Renal cortical epithelial cell (primary cell): ENCODE results near the gene TAF4B. TPM values are rescaled to one million over a fixed set of nuclear protein-coding genes. Genes with fewer than 3 reads are reported as not detected.
A peak's percentile ranks its signal among the peaks of the same experiment; 100 is the strongest.
"Not testable (repeated sequence)": the region's sequence is repeated elsewhere in the genome, so short reads cannot be mapped to it uniquely, and the experiment has no call there.

Experiments
- DNase-seq: peaks from one replicate; pipeline ENCODE4 v3.0.0-alpha.2; 2011; ENCODE audit warnings: low read depth
- total RNA-seq: library from RNA; depleted of rRNA; stranded (reverse); fragments of >200 nt; gene quantifications from 2 replicates; pipeline ENCODE4 v1.2.3, GENCODE V29; 2014

TAF4B gene
- total RNA-seq = 6.8 and 8.2 TPM in 2 replicates

- peak; percentile 77 for DNase-seq
These were observed at the start of gene TAF4B for GRCh38 chr18:26226229-26227050. TAF4B (plus strand) TSS chr18:26226445; CDS start chr18:26226934, 489 bp downstream.

GRCh38 chr18:26181343-26181826, 44.9 kb upstream of the TAF4B start:
- DNase-seq = no peak

- DNase-seq = no peak
These were observed 42.7 kb upstream of the TAF4B start for GRCh38 chr18:26183395-26184112.

GRCh38 chr18:26185267-26185666, 41.0 kb upstream of the TAF4B start:
- DNase-seq = peak; percentile 34

- DNase-seq = peak; percentile 22
These were observed 35.7 kb upstream of the TAF4B start for GRCh38 chr18:26190506-26190905.

GRCh38 chr18:26192233-26192632, 34.0 kb upstream of the TAF4B start:
- no peak for DNase-seq

- no peak for DNase-seq
These were observed 29.6 kb upstream of the TAF4B start for GRCh38 chr18:26196605-26197004.

- not testable (repeated sequence) for DNase-seq
These were observed 24.2 kb upstream of the TAF4B start for GRCh38 chr18:26202001-26202400.

- no peak for DNase-seq
These were observed 20.9 kb upstream of the TAF4B start for GRCh38 chr18:26205318-26205717.

- peak; percentile 53 for DNase-seq
These were observed 19.8 kb upstream of the TAF4B start for GRCh38 chr18:26206488-26206887.

- no peak for DNase-seq
These were observed 18.3 kb upstream of the TAF4B start for GRCh38 chr18:26207937-26208336.

- no peak for DNase-seq
These were observed 17.3 kb upstream of the TAF4B start for GRCh38 chr18:26208977-26209376.

GRCh38 chr18:26210147-26210546, 16.1 kb upstream of the TAF4B start:
- no peak for DNase-seq

GRCh38 chr18:26215247-26215970, 10.8 kb upstream of the TAF4B start:
- no peak for DNase-seq

- DNase-seq = no peak
These were observed 1.1 kb upstream of the TAF4B start for GRCh38 chr18:26225022-26225693.

GRCh38 chr18:26225915-26226228, 373 bp upstream of the TAF4B start:
- DNase-seq = no peak

GRCh38 chr18:26227051-26227670, 916 bp downstream of the TAF4B start:
- no peak for DNase-seq

GRCh38 chr18:26228562-26229260, 2.5 kb downstream of the TAF4B start:
- no peak for DNase-seq

- DNase-seq = no peak
These were observed 4.3 kb downstream of the TAF4B start for GRCh38 chr18:26230497-26230896.

GRCh38 chr18:26233208-26233607, 7.0 kb downstream of the TAF4B start:
- no peak for DNase-seq

- not testable (repeated sequence) for DNase-seq
These were observed 11.1 kb downstream of the TAF4B start for GRCh38 chr18:26237363-26237762.
